K562 (cell line): Measurements from ENCODE around the gene CMIP. TPM values are rescaled to one million over a fixed set of nuclear protein-coding genes. Genes with fewer than 3 reads are reported as not detected.

Experiments
- HDAC6 ChIP-seq: IDR thresholded peaks from 2 replicates; pipeline ENCODE4 v1.6.1; 2012; ENCODE audit warnings: low read depth, mild to moderate bottlenecking, control low read depth, inconsistent platforms, low read length, moderate library complexity
- LEF1 ChIP-seq: fragments of 450-650 bp; IDR thresholded peaks from 2 replicates; pipeline ENCODE4 v1.6.1; 2016; ENCODE audit warnings: mild to moderate bottlenecking
- MTA3 ChIP-seq: fragments of 450-650 bp; formaldehyde crosslinking; IDR thresholded peaks from 2 replicates; pipeline ENCODE4 v1.6.1; 2017; ENCODE audit warnings: mild to moderate bottlenecking, borderline replicate concordance
- PTRF ChIP-seq: fragments of 450-650 bp; IDR thresholded peaks from 2 replicates; pipeline ENCODE4 v1.6.1; 2016; ENCODE audit warnings: mild to moderate bottlenecking, missing genetic modification characterization, missing compliant biosample characterization
- RAD51 ChIP-seq: fragments of 450-650 bp; IDR thresholded peaks from 2 replicates; pipeline ENCODE4 v1.7.1; 2016; ENCODE audit warnings: low read depth, mild to moderate bottlenecking, borderline replicate concordance
- RFX7 ChIP-seq: fragments of 250-450 bp; sonication (Bioruptor Pico); IDR thresholded peaks from 2 replicates; pipeline ENCODE4 v1.5.1; 2021; ENCODE audit warnings: mild to moderate bottlenecking
- STAT5B ChIP-seq: fragments of 250-450 bp; sonication (Bioruptor Pico); IDR thresholded peaks from 2 replicates; pipeline ENCODE4 v1.8.0; 2021; ENCODE audit warnings: mild to moderate bottlenecking, inconsistent platforms
- TEAD2 ChIP-seq: fragments of 450-650 bp; IDR thresholded peaks from 2 replicates; pipeline ENCODE4 v1.6.1; 2016; ENCODE audit warnings: missing genetic modification characterization, control low read depth, missing compliant biosample characterization
- TEAD4 ChIP-seq, 2 experiments: sonication (generic) in 1 of 2; formaldehyde crosslinking in 1 of 2; IDR thresholded peaks; 2 replicates each; pipeline versions ENCODE4 v1.6.1 to v1.8.0; 2012 to 2022; ENCODE audit warnings: borderline replicate concordance in 1 of 2, inconsistent platforms in 1 of 2, low read length in 1 of 2, mild to moderate bottlenecking in 1 of 2, missing genetic modification reagents in 1 of 2
- ZKSCAN3 ChIP-seq: fragments of 250-450 bp; sonication (Bioruptor Pico); IDR thresholded peaks from 2 replicates; pipeline ENCODE4 v1.4.0; 2020
- ZNF699 ChIP-seq: fragments of 250-450 bp; sonication (Bioruptor Pico); IDR thresholded peaks from 2 replicates; pipeline ENCODE4 v1.8.0; 2021; ENCODE audit warnings: mild to moderate bottlenecking, moderate library complexity; ENCODE audit not compliant: insufficient replicate concordance
- polyA plus RNA-seq, 8 experiments: library from polyadenylated mRNA; depleted of rRNA in 4 of 8; stranded (reverse) in 5 of 8; unstranded in 3 of 8; fragments of >200 nt; fragmentation: Nextera tagmentation in 2 of 8; fragmentation: Illumina TruSeq in 1 of 8; extraction: Ambion mirVana in 2 of 8; extraction: Trizol in 1 of 8; gene quantifications; 2 replicates each; pipeline versions ENCODE4 v1.2.1 to v1.2.3, GENCODE V29; 2011 to 2014; ENCODE audit warnings: inconsistent platforms in 1 of 8, missing spikeins in 1 of 8
- total RNA-seq, 7 experiments: library from RNA; depleted of rRNA in 6 of 7; stranded (reverse); fragments of >200 nt in 6 of 7; fragmentation: Illumina TruSeq in 2 of 7; extraction: Trizol in 2 of 7; gene quantifications; 2 replicates each; pipeline versions ENCODE4 v1.2.1 to v1.2.3, GENCODE V29; 2011 to 2021; ENCODE audit warnings: low replicate concordance in 1 of 7
- TF ChIP-seq, protein P1 (sequence below): fragments of 450-650 bp; IDR thresholded peaks from 2 replicates; pipeline ENCODE4 v1.6.1; 2016; ENCODE audit warnings: borderline replicate concordance
- TF ChIP-seq, protein P2 (sequence below): fragments of 450-650 bp; IDR thresholded peaks from 2 replicates; pipeline ENCODE4 v1.6.1; 2014; ENCODE audit warnings: low read depth, mild to moderate bottlenecking, moderate library complexity, borderline replicate concordance
- TF ChIP-seq, protein P3 (sequence below), 2 experiments: IDR thresholded peaks in 1 of 2; conservative IDR thresholded peaks in 1 of 2; 2 replicates each; pipeline ENCODE4 v1.6.1; 2016; ENCODE audit warnings: low read depth in 2 of 2, mild to moderate bottlenecking in 1 of 2, missing compliant biosample characterization in 1 of 2, missing genetic modification characterization in 1 of 2, moderate library complexity in 1 of 2
- TF ChIP-seq, protein P4 (sequence below): sonication (generic); formaldehyde crosslinking; IDR thresholded peaks from 2 replicates; pipeline ENCODE4 v1.8.1; 2023; ENCODE audit warnings: mild to moderate bottlenecking, missing genetic modification reagents
- TF ChIP-seq, protein P5 (sequence below): fragments of 250-450 bp; sonication (Bioruptor Pico); IDR thresholded peaks from 2 replicates; pipeline ENCODE4 v1.8.0; 2022; ENCODE audit warnings: moderate library complexity, mild to moderate bottlenecking, inconsistent platforms

The CMIP gene
- total and polyA plus RNA-seq, 9 of the 15 experiments (the other 6 are each of a cell fraction or from before 2014, with no cell fraction given) = 0.94 to 82.5 (median 10.3) TPM

DNA sequence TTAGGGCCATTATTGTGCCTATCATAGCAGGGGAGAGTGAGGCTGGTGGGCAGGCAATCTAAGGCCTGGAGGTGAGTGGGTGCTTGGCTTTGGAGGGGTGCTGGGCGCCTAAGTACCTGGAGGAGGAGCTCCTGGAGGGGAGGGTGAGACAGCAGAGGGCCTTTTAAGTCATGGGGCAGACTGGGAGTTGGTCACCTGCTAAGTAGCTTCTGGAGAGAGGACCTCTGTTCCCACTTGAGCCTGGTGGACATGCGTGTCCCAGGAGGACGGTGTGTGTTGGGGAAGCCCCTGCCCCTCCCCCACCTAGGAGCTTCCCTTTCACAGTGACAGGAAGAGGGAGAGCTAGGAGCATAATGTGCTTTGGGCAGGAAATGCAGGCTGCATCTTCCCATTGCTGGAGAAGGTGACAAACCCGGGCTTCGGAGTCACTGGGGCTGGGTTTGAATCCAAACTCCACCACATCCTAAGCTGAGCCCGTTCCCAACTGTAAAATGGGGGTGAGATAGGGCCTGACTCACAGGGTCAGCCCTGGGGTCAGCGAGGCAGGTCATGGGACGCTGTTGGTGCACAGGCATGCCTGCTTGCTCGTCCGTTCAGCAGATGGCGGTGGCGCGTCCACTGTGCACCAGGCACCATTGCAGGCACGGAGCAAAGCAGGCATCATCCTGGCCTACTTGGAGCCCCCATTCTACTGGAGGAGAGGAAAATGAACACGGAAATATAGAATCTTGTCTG, 37.9 kb downstream of the CMIP start (continued):
- TF ChIP-seq, protein P1, sequence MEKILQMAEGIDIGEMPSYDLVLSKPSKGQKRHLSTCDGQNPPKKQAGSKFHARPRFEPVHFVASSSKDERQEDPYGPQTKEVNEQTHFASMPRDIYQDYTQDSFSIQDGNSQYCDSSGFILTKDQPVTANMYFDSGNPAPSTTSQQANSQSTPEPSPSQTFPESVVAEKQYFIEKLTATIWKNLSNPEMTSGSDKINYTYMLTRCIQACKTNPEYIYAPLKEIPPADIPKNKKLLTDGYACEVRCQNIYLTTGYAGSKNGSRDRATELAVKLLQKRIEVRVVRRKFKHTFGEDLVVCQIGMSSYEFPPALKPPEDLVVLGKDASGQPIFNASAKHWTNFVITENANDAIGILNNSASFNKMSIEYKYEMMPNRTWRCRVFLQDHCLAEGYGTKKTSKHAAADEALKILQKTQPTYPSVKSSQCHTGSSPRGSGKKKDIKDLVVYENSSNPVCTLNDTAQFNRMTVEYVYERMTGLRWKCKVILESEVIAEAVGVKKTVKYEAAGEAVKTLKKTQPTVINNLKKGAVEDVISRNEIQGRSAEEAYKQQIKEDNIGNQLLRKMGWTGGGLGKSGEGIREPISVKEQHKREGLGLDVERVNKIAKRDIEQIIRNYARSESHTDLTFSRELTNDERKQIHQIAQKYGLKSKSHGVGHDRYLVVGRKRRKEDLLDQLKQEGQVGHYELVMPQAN = no peak
- no peak for TF ChIP-seq PTRF
- TF ChIP-seq ZKSCAN3 = no peak
- TF ChIP-seq, protein P2, sequence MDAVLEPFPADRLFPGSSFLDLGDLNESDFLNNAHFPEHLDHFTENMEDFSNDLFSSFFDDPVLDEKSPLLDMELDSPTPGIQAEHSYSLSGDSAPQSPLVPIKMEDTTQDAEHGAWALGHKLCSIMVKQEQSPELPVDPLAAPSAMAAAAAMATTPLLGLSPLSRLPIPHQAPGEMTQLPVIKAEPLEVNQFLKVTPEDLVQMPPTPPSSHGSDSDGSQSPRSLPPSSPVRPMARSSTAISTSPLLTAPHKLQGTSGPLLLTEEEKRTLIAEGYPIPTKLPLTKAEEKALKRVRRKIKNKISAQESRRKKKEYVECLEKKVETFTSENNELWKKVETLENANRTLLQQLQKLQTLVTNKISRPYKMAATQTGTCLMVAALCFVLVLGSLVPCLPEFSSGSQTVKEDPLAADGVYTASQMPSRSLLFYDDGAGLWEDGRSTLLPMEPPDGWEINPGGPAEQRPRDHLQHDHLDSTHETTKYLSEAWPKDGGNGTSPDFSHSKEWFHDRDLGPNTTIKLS = no peak
- TF ChIP-seq STAT5B (CRISPR knock-in tag) = no peak
- TF ChIP-seq, protein P3, sequence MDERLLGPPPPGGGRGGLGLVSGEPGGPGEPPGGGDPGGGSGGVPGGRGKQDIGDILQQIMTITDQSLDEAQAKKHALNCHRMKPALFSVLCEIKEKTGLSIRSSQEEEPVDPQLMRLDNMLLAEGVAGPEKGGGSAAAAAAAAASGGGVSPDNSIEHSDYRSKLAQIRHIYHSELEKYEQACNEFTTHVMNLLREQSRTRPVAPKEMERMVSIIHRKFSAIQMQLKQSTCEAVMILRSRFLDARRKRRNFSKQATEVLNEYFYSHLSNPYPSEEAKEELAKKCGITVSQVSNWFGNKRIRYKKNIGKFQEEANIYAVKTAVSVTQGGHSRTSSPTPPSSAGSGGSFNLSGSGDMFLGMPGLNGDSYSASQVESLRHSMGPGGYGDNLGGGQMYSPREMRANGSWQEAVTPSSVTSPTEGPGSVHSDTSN (CRISPR knock-in tag; IDR thresholded peaks at IDR 0.05; ENCODE audit: low read depth) = no peak
- TF ChIP-seq, protein P3 (tag; conservative IDR thresholded peaks at IDR 0.05; ENCODE audit: low read depth) = no peak
- no peak; the same call in 1 of the 2 replicates for TF ChIP-seq MTA3
- TF ChIP-seq RAD51 = no peak
- no peak for TF ChIP-seq ZNF699 (CRISPR knock-in tag)
- TF ChIP-seq, protein P4, sequence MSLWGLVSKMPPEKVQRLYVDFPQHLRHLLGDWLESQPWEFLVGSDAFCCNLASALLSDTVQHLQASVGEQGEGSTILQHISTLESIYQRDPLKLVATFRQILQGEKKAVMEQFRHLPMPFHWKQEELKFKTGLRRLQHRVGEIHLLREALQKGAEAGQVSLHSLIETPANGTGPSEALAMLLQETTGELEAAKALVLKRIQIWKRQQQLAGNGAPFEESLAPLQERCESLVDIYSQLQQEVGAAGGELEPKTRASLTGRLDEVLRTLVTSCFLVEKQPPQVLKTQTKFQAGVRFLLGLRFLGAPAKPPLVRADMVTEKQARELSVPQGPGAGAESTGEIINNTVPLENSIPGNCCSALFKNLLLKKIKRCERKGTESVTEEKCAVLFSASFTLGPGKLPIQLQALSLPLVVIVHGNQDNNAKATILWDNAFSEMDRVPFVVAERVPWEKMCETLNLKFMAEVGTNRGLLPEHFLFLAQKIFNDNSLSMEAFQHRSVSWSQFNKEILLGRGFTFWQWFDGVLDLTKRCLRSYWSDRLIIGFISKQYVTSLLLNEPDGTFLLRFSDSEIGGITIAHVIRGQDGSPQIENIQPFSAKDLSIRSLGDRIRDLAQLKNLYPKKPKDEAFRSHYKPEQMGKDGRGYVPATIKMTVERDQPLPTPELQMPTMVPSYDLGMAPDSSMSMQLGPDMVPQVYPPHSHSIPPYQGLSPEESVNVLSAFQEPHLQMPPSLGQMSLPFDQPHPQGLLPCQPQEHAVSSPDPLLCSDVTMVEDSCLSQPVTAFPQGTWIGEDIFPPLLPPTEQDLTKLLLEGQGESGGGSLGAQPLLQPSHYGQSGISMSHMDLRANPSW = no peak
- no peak for TF ChIP-seq TEAD2
- no peak for TF ChIP-seq HDAC6
- TF ChIP-seq, protein P5, sequence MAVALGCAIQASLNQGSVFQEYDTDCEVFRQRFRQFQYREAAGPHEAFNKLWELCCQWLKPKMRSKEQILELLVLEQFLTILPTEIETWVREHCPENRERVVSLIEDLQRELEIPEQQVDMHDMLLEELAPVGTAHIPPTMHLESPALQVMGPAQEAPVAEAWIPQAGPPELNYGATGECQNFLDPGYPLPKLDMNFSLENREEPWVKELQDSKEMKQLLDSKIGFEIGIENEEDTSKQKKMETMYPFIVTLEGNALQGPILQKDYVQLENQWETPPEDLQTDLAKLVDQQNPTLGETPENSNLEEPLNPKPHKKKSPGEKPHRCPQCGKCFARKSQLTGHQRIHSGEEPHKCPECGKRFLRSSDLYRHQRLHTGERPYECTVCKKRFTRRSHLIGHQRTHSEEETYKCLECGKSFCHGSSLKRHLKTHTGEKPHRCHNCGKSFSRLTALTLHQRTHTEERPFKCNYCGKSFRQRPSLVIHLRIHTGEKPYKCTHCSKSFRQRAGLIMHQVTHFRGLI = no peak
- 0 out of 2 replicates have a peak, but pooled peaks have one; percentile 24 for TF ChIP-seq LEF1
- TF ChIP-seq RFX7 (CRISPR knock-in tag) = no peak
- no peak for TF ChIP-seq TEAD4 (IDR thresholded peaks at IDR 0.05; ENCODE audit: low read length)
- TF ChIP-seq TEAD4 (CRISPR knock-in tag; IDR thresholded peaks at IDR 0.05; ENCODE audit: borderline replicate concordance) = no peak
